HepG2 (cell line): ENCODE data around the gene LRBA. TPM values are rescaled to one million over a fixed set of nuclear protein-coding genes. Genes with fewer than 3 reads are reported as not detected.

Experiments
- ATAC-seq: fragments of 200-7000 bp; cut with Tn5 transposase; 3 replicates; pipeline ENCODE4 v1.9.1; 2020; ENCODE audit warnings: mild to moderate bottlenecking, moderate library complexity
- BruUV-seq: library from RNA; stranded (reverse); fragments of 400-500 nt; replicated peaks from 2 replicates; lab custom pipeline; 2021; lab: Mats Ljungman, UMichigan
- CTCF ChIA-PET: fragments of 300-600 bp; formaldehyde crosslinking; extraction: SDS; loops from one replicate; lab custom pipeline; 2021; ENCODE audit warnings: low total read pairs, inconsistent platforms, low intra/inter-chr PET ratio; lab: Yijun Ruan, JAX
- POLR2A ChIA-PET: fragments of 350-600 bp; sonication (Branson Sonifier 250); formaldehyde crosslinking; loops from one replicate; lab custom pipeline; 2020; ENCODE audit warnings: antibody characterized with exemption, inconsistent platforms; lab: Yijun Ruan, JAX
- DNase-seq: peaks from one replicate; pipeline ENCODE4 v3.0.0-alpha.2; 2015; ENCODE audit warnings: low spot score
- FAIRE-seq: peaks from 3 replicates; lab custom pipeline; 2011; peaks lifted over from hg19 to GRCh38; lab: Jason Lieb, UNC
- H2AFZ ChIP-seq: one replicate; pipeline ENCODE4 v1.6.1; 2011; ENCODE audit warnings: low read length, inconsistent platforms
- H3K27ac ChIP-seq: fragments of 300-600 bp; 3 replicates; pipeline ENCODE4 v1.8.0; 2011; ENCODE audit warnings: mixed run types, mild to moderate bottlenecking, mixed read lengths, low read length, inconsistent platforms; ENCODE audit not compliant: insufficient read depth; ENCODE audit errors: extremely low read length
- H3K27me3 ChIP-seq, 2 experiments: fragments of 200-600 bp in 1 of 2; 2 replicates in 1 of 2; 3 replicates in 1 of 2; pipeline versions ENCODE4 v1.6.0 to v1.8.0; 2011; ENCODE audit warnings: low read length in 2 of 2, mild to moderate bottlenecking in 2 of 2, moderate library complexity in 2 of 2, inconsistent platforms in 1 of 2; ENCODE audit not compliant: insufficient read depth in 2 of 2, control insufficient read depth in 1 of 2
- H3K36me3 ChIP-seq, 2 experiments: fragments of 200-600 bp in 1 of 2; replicated peaks in 1 of 2; 2 replicates in 1 of 2; 3 replicates in 1 of 2; pipeline versions ENCODE4 v1.5.1 to v1.8.0; 2011; ENCODE audit warnings: low read length in 2 of 2, inconsistent platforms in 1 of 2; ENCODE audit not compliant: insufficient read depth in 2 of 2, control insufficient read depth in 1 of 2
- H3K4me1 ChIP-seq: 2 replicates; pipeline ENCODE4 v1.5.1; 2012; ENCODE audit warnings: low read length, inconsistent platforms; ENCODE audit not compliant: insufficient read depth
- H3K4me2 ChIP-seq: 2 replicates; pipeline ENCODE4 v1.6.0; 2011; ENCODE audit warnings: low read depth, low read length, inconsistent platforms
- H3K4me3 ChIP-seq, 3 experiments: fragments of 200-600 bp in 1 of 3; sonication (generic), shearing (Covaris generic) in 1 of 3; replicated peaks in 1 of 3; 2 replicates each; pipeline ENCODE4 v1.5.1; 2011 to 2016; ENCODE audit warnings: low read length in 3 of 3, inconsistent platforms in 2 of 3, low read depth in 2 of 3, mild to moderate bottlenecking in 2 of 3, control low read depth in 1 of 3, mixed read lengths in 1 of 3; ENCODE audit not compliant: insufficient read depth in 1 of 3
- H3K79me2 ChIP-seq: one replicate; pipeline ENCODE4 v1.6.1; 2011; ENCODE audit warnings: low read length, inconsistent platforms; ENCODE audit not compliant: insufficient read depth
- H3K9ac ChIP-seq: 2 replicates; pipeline ENCODE4 v1.6.0; 2011; ENCODE audit warnings: mild to moderate bottlenecking, low read depth, low read length, inconsistent platforms; ENCODE audit not compliant: insufficient read depth
- H3K9me3 ChIP-seq: 2 replicates; pipeline ENCODE4 v1.5.1; 2012; ENCODE audit warnings: mild to moderate bottlenecking, low read length
- H4K20me1 ChIP-seq: 2 replicates; pipeline ENCODE4 v1.6.0; 2011; ENCODE audit warnings: inconsistent platforms, mild to moderate bottlenecking, low read length, moderate library complexity; ENCODE audit not compliant: insufficient read depth
- ATM ChIP-seq: fragments of 450-650 bp; IDR thresholded peaks from 2 replicates; pipeline ENCODE4 v1.7.1; 2017; ENCODE audit warnings: mild to moderate bottlenecking, borderline replicate concordance
- CTCF ChIP-seq: sonication (generic); formaldehyde crosslinking; IDR thresholded peaks from 2 replicates; pipeline ENCODE4 v1.5.0; 2020; ENCODE audit warnings: mild to moderate bottlenecking, missing genetic modification reagents, moderate library complexity
- HBP1 ChIP-seq: IDR thresholded peaks from 2 replicates; pipeline ENCODE4 v1.6.1; 2016; ENCODE audit warnings: low read depth, control low read depth
- PPARG ChIP-seq: conservative IDR thresholded peaks from 2 replicates; pipeline ENCODE4 v1.6.1; 2016; ENCODE audit warnings: missing biosample characterization, missing genetic modification reagents
- RELA ChIP-seq: sonication (generic); formaldehyde crosslinking; IDR thresholded peaks from 2 replicates; pipeline ENCODE4 v1.4.0; 2020; ENCODE audit warnings: missing genetic modification reagents
- STAG1 ChIP-seq: sonication (generic); formaldehyde crosslinking; IDR thresholded peaks from 2 replicates; pipeline ENCODE4 v1.4.0; 2020; ENCODE audit warnings: missing genetic modification reagents
- TOPORS ChIP-seq: sonication (generic); formaldehyde crosslinking; IDR thresholded peaks from 2 replicates; pipeline ENCODE4 v1.8.0; 2023; ENCODE audit warnings: mild to moderate bottlenecking, missing genetic modification reagents
- WGBS: methylation state at CpG from one replicate; pipeline ENCODE4 v1.1.6; 2017; ENCODE audit warnings: low lambda C conversion rate; 5-methylcytosine and 5-hydroxymethylcytosine counted together
- in situ Hi-C: cut with HindIII; loops from 2 replicates; pipeline ENCODE4 v1.10.0; 2017; ENCODE audit warnings: low pct_unique_long_range_greater_than_20kb; ENCODE audit not compliant: extremely low pct_ligation_motif_present
- intact Hi-C: fragments of 100-400 bp; cut with micrococcal nuclease; formaldehyde crosslinking; loops from one replicate; pipeline ENCODE4 v1.10.0; 2022; ENCODE audit not compliant: unreplicated experiment
- polyA plus RNA-seq, 8 experiments: library from polyadenylated mRNA; depleted of rRNA in 3 of 8; stranded (reverse) in 7 of 8; unstranded in 1 of 8; fragments of >200 nt; fragmentation: Illumina TruSeq in 4 of 8; extraction: Trizol in 4 of 8; gene quantifications; 2 replicates each; pipeline versions ENCODE4 v1.2.1 to v1.2.3, GENCODE V29; 2011 to 2016; ENCODE audit warnings: low read depth in 4 of 8, missing spikeins in 1 of 8, mixed read lengths in 1 of 8; ENCODE audit not compliant: insufficient read depth in 1 of 8
- total RNA-seq, 5 experiments: library from RNA; depleted of rRNA; stranded (reverse); fragments of >200 nt; fragmentation: Illumina TruSeq; extraction: Trizol; gene quantifications; 2 replicates each; pipeline ENCODE4 v1.2.3, GENCODE V29; 2016; ENCODE audit warnings: low read depth in 1 of 5

The LRBA gene
- total and polyA plus RNA-seq, 2 of the 13 experiments (the other 11 are each of a cell fraction or from before 2014, with no cell fraction given), result 21.0 to 37.2 TPM

- H3K27me3 ChIP-seq, result no peaks in the 10 kb centered on the region; a peak in 1 of 5 replicates
- intact Hi-C loops (no loop called here), in situ Hi-C loops (loop anchor here (5.0 kb wide), 1 partner anchor 210 kb away; no protein-coding TSS in a partner anchor)
- CTCF ChIA-PET, result no interaction called here
- H3K9me3 ChIP-seq, result no peaks in the 10 kb centered on the region
- TF ChIP-seq STAG1, result peak; percentile 44; the same call in 1 of the 2 replicates
- TF ChIP-seq PPARG (CRISPR knock-in tag), result no peak
- no peak for TF ChIP-seq TOPORS (CRISPR knock-in tag)
- TF ChIP-seq CTCF (CRISPR knock-in tag), result peak; percentile 41
- no peak for TF ChIP-seq RELA (CRISPR knock-in tag)
- no peak for TF ChIP-seq ATM
- no peak for TF ChIP-seq HBP1 (CRISPR knock-in tag)
- POLR2A ChIA-PET, result no interaction called here
- BruUV-seq, result no TSS peak
- DNase-seq (peak; percentile 16), ATAC-seq (peak; percentile 70), FAIRE-seq (no peak)
- WGBS, result 4% methylated on average over 3 of the region's 3 CpGs
- H3K4me1 ChIP-seq, result no peaks in the 10 kb centered on the region
- H4K20me1 ChIP-seq, result no peaks in the 10 kb centered on the region
- no peaks in the 10 kb centered on the region for H3K79me2 ChIP-seq
- no peak overlapping the region for H3K27ac ChIP-seq
- H3K9ac ChIP-seq, result no peak overlapping the region
- no peaks in the 10 kb centered on the region for H3K36me3 ChIP-seq
- H2AFZ ChIP-seq, result no peak overlapping the region
- H3K4me3 ChIP-seq, result no peak overlapping the region
- H3K4me2 ChIP-seq, result no peak overlapping the region
Observed at GRCh38 chr4:150217192-150217591, 797.9 kb downstream of the LRBA start.
